ENCODE data around the gene PMFBP1.

DNA sequence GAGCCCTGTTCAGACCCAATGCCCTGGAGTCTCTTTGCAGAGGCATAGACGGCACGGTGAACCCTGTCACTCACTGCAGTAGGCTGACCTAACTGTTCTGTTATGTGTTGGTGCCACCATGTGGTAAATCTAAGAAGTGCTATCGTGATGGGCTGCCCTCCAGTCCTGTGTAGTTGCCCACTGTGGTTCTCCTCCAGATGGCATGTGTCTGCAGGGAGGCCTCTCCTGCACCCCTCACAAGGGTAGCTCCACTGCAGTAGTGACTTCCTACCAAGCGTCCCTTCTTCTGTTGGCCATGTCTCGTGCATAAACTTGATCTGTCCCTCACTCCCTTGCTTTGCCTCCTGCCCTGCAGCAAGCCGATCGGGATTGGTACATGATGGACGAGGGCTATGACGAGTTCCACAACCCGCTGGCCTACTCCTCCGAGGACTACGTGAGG is 72.6 kb downstream of the PMFBP1 start:
- no peak for TF ChIP-seq POLR2A (IDR thresholded peaks at IDR 0.05; ENCODE audit: low read length)
- TF ChIP-seq GATA1 (IDR thresholded peaks at IDR 0.05; ENCODE audit: low read depth, low read length): no peak

All from erythroblast (primary cell).